Non-pigmented ciliary epithelial cell (primary cell): ENCODE data around the gene C9orf78.
A peak's percentile ranks its signal among the peaks of the same experiment; 100 is the strongest.

Experiments
- DNase-seq: peaks from one replicate; pipeline ENCODE4 v3.0.0-alpha.2; 2010; ENCODE audit warnings: low read depth

C9orf78 gene

GRCh38 chr9:129839324-129840023 lies 4.4 kb upstream of the C9orf78 start:
- no peak for DNase-seq

DNA sequence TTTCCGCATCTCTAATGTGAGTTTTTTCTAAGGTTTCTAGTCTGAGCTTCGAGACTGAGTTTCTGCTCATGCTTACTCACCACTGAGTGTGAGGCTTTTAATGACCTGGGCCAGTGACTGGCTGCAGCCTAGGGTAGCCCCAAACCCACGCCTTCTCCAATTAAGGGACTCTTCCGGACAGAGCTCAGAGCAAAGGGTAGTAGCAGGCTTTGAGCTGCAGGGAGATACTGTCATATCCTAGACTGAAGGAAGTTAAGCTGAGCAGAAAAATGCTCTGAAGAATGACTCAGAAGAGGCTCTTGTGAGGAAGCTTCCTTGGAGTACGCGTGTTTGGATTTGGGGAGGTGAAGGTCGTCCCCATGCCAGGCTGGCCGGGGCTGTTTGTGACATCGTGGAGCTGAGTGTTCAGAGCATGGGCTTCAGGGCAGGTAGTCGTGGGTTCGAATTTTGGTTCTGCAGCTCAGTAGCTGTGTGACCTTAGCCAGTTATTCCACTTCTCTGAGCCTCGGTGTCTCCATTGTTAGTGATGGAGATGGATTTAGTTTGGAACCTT lies 3.7 kb upstream of the C9orf78 start:
- peak; percentile 71 for DNase-seq

- no peak for DNase-seq
Measured at GRCh38 chr9:129836311-129837007, 1.4 kb upstream of the C9orf78 start.

DNA sequence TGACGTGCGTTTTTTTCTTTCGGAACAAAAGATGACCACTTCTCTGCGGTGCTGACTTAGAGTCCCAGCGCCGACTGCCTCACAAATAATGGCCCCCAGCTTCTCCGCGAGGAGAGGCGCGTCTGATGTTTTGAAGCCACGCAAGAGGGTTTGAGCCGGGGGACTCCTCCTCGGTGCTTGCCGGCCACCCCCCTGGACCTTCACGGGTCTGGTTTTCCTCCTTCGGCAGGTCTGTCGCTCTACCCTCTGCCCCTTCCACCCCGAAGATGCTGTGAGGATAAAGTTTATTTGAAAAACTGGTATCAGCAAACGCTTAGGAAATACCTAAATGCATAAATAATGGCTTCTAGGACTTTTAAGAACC lies 767 bp upstream of the C9orf78 start:
- no peak for DNase-seq

DNA sequence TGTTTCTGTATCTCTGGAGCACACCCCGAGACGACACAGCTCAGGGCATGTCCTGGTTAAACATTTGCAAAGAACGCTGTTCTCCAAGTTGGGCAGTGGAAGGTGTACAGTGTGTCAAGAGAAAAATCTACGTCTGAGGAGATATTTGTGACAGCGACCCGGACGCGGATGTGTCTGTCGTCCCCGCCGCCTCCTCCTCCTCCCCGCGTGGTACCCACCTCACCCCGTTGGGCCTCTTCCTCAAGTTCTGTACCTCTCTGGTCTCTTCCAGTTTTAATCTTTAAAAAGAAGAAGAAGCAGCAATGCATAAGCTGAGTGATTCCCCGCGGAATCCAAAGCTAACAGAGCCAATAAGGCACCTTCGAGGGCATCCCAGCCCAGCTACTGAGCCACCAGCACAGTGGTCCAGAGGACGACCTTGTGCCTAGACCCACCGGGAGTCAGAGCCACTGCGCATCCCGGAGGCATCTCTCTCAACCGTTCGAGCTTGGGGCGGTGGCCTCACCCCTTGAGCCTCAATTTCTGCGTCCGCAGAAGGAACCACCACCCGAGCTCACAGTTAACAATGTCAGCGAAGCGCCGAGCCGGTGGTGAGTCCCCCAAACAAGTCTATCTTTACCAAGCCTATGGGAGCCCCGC lies 467 bp downstream of the C9orf78 start:
- DNase-seq: no peak

DNA sequence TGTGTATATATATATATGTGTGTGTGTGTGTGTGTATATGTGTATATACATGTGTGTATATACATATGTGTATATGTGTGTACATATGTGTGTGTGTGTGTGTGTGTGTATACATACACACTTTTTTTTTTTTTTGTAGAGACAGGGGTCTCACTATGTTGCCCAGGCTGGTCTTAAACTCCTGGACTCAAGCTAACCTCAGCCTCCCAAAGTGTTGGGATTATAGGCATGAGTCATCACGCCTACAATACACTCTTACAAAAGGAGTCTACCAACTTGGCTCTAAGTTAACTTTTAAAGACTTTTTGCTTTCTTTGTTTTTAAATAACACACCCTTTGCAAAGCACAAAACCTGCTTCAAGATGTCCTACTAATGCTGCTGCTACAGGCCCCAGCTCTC lies 2.1 kb downstream of the C9orf78 start:
- no peak for DNase-seq

GRCh38 chr9:129828969-129829368 lies 6.1 kb downstream of the C9orf78 start:
- DNase-seq: no peak

GRCh38 chr9:129828051-129828450 lies 7.0 kb downstream of the C9orf78 start:
- no peak for DNase-seq

GRCh38 chr9:129826759-129827158 lies 8.3 kb downstream of the C9orf78 start:
- no peak for DNase-seq

DNA sequence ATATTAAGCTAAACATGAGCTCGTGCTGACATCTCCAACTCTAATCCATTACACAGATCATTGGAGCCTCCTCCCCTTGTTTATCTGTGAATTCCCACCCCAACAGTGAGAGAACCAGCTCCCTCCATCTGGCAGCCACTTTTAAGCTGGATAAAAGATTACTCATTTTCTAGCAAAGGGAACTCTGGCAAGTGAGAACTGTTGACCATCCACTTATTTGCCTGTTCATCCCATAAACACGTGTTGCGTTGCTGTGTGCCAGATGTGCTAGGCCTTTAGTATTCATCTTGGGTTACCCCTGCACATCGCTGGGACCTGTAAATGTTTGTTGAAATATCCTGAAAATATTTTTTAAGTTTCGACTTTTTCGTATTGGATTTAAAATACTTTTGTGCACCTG lies 8.7 kb downstream of the C9orf78 start:
- no peak for DNase-seq

- DNase-seq: peak; percentile 57
Measured at GRCh38 chr9:129823935-129824601, 11.0 kb downstream of the C9orf78 start, which contains the start of gene TOR1A. Gene TOR1A (minus strand): TSS chr9:129824136. CDS start chr9:129824085, 51 bp downstream.

GRCh38 chr9:129823542-129823934 lies 11.5 kb downstream of the C9orf78 start:
- no peak for DNase-seq

DNA sequence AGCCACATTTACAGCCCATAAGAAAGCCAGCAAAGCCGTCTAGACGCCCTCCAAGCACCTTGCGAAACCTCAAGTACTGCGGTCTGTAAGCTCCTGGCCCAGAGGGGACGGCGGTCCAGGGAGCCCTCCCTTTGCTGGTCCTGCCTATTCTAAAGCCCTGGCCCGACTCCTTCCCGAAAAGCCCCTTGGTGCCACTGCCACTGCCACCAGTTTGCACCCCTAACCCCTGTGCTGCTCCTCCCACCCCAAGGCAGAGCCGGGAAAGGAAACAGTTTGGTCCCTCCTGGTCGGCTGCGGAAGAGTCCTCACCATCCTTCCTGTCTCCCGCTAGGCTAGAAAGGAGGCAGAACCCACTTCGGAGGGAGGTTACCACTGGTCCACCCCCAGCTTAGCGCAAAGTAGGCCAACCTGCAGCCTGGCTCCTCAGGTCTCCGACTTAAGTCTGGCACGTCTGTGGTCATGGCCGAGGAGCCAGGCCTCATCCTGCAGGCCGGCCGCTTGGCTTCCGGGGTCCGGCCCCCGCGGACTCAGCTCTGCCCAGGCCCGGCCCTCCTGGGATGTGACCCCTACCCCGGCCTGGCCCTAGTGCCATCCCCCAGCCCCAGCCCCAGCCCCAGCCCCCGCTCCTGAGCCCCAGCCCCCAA lies 12.1 kb downstream of the C9orf78 start:
- DNase-seq: no peak

DNA sequence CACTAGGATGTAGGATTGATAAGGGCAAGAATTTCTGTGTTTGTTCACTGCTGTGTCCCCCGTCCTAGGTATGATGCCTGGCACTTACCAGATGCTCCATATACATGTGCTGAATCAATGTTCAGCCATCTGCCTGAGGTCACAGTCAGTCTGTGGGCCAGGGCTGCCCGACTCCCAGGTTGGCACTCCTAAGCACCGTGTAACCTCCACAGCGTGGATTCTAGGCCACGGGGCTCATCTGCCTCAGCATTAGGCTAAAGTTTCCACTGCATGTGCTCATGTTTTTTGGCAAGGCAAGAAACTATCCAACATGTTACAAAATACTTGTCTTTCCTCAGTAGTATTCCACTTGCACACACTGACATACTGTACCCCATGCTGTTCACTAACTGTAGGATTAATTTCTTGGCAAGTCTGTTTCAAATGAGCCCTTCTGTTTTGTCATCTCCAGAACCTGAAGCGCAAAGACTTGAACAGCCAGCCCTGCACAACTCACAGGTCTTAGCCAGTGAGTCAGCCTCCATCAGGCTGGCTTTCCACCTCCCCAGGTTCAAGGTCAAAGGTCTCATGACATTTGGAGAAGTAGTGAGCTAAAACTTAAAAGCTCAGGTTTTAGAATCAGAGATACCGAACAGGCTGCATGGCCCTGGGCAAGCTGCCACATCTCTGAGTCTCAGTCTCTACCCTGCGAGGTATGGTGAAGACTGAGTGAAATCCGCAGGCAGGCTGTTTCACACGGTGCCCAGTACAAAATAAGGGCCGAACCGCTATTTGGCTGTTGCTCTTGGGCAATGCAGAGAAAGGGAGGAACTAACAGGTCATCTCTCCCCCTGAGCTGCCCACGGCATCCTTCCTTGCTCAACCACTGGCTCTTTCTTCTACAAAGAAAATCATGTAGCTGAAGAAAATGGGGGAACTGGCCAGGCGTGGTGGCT lies 18.3 kb downstream of the C9orf78 start:
- no peak for DNase-seq

DNA sequence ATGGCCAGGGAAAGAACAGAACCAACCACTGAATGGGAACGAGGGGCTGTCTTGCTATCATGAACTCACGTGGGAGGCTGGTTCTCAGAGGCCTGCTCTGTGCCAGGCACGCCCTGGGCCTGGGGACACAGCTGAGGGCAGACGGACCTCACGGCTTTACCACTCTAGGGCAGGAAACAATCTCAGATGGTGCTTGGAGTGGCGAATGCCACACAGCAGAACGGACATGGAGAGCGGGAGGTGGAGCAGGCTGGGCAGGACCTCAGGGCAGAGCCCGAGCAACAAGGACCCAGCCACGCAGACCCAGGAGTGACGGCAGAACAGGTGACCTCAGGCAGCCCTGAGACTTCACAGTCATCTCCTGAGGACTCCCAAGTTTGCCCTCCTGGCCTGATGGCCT lies 19.8 kb downstream of the C9orf78 start:
- DNase-seq: no peak

DNA sequence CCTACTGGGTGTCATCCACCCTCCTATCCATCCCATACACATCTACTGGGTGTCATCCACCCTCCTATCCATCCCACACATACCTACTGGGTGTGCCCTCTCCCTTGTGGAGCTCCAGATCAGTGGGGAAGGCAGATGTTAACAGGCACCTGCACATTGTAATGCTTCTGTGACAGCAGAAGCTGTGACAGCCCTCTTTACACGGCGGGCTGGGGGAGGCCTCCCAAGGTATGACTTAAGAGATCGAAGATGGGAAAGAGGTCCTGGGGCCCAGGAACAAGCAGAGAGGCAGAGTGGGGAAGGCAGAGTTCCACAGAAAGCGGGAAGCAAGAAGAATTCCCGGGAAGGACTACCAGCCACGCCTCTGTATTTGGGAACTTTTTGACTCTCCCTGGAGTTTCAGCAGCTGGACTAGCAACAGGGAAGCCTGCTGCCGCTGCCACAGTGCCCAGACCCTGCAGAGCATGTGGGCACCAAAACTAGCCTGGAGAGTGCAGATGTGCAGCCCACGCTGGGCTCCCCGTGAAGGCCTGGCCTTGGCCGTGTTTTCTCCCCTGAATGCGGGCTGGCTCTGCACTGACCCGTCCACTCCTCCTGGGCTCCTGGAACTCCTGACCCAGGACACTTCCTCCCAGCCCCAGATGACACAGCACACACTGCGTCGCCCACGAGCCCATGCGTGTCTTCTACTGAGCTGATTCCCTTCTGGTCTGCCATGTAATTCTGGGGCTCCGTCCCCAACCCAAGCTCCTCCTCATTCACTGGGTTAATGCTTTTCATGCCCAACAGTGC lies 20.4 kb downstream of the C9orf78 start:
- DNase-seq: no peak

DNA sequence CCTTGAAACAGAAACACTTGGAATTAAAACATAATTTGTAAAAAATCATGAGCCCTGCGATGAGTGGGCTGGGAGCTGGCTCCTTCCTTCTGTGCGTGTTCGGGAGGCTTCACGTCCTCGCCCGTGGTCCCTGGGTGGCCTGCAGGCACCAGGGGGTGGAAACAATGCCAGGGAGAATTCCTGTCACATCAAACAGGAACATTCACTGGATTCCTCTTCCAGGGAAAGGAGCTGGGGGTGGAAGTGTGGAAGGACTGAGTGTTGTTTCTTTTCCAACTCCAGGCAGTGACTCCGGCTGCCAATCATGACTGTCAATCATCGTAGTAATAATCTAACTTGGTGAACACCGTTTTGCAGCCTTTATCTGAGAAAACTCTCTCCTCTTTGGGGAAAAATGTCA lies 21.4 kb downstream of the C9orf78 start:
- DNase-seq: no peak

- DNase-seq: no peak
Measured at GRCh38 chr9:129812385-129812784, 22.7 kb downstream of the C9orf78 start.

DNA sequence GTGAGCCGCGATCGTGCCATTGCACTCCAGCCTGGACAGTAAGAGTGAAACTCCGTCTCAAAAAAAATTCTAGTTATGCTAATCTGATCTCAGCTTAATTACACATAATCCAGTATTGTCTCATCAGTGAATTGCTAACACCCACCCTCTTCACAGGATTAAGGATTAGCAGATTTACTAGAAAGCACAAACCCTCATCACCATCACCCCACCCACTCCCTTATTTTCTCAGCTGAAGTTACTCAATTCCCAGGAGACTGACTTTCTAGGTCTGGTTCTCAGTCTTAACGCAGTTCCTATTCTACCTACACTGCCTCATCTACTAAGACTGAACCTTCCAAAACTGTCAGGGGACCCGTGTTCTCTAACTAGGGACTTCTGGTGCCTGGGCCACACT lies 23.1 kb downstream of the C9orf78 start:
- DNase-seq: no peak

DNA sequence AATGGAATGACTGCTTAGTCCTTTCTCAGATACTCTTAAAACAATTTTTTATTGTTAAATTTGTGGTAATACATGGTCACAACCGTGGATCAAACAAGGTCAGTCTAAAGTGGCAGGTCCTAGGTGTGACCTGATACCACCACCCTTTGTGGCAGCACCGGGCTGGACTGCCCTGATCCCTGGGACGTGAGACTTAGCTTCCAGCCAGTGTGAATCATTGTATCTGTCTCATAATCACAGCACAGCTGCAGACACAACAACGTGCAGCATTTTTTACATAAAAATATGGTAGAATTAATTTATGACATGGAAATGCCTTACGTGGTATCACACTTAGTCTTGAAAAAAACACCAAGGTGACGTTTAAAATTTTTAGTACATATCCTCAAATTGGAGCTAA lies 24.3 kb downstream of the C9orf78 start:
- DNase-seq: no peak
